ENCODE measurements around the gene GRK5.

GRK5 gene

GRCh38 chr10:119250641-119251314 is 43.4 kb downstream of the GRK5 start:
- no peak overlapping the region for H3K4me3 ChIP-seq (ENCODE audit: low read depth, low read length)
- TF ChIP-seq CTCF (IDR thresholded peaks at IDR 0.05; ENCODE audit: low read depth, low read length) = no peak

GRCh38 chr10:119251315-119251708 is 43.9 kb downstream of the GRK5 start:
- H3K4me3 ChIP-seq (ENCODE audit: low read depth, low read length) = no peak overlapping the region
- TF ChIP-seq CTCF (IDR thresholded peaks at IDR 0.05; ENCODE audit: low read depth, low read length) = no peak

GRCh38 chr10:119252051-119252465 is 44.7 kb downstream of the GRK5 start:
- no peak overlapping the region for H3K4me3 ChIP-seq (ENCODE audit: low read depth, low read length)
- no peak for TF ChIP-seq CTCF (IDR thresholded peaks at IDR 0.05; ENCODE audit: low read depth, low read length)

GRCh38 chr10:119252470-119253151 is 45.2 kb downstream of the GRK5 start:
- no peak overlapping the region for H3K4me3 ChIP-seq (ENCODE audit: low read depth, low read length)
- TF ChIP-seq CTCF (IDR thresholded peaks at IDR 0.05; ENCODE audit: low read depth, low read length) = no peak

- no peak overlapping the region for H3K4me3 ChIP-seq (ENCODE audit: low read depth, low read length)
- no peak for TF ChIP-seq CTCF (IDR thresholded peaks at IDR 0.05; ENCODE audit: low read depth, low read length)
Measured at GRCh38 chr10:119253433-119254174, 46.2 kb downstream of the GRK5 start.

GRCh38 chr10:119254335-119254734 is 47.0 kb downstream of the GRK5 start:
- no peak overlapping the region for H3K4me3 ChIP-seq (ENCODE audit: low read depth, low read length)
- TF ChIP-seq CTCF (IDR thresholded peaks at IDR 0.05; ENCODE audit: low read depth, low read length) = no peak

- no peak overlapping the region for H3K4me3 ChIP-seq (ENCODE audit: low read depth, low read length)
- TF ChIP-seq CTCF (IDR thresholded peaks at IDR 0.05; ENCODE audit: low read depth, low read length) = no peak
Measured at GRCh38 chr10:119256030-119256429, 48.7 kb downstream of the GRK5 start.

Measured in WI38 (cell line).